Activated naive CD8-positive, alpha-beta T cell (primary cell): ENCODE data around the gene PREX1.

Experiments used
- H3K27ac Mint-ChIP-seq: one replicate; pipeline ENCODE4 v1.8.0; 2021; ENCODE audit warnings: mixed read lengths
- H3K27me3 Mint-ChIP-seq: one replicate; pipeline ENCODE4 v1.8.0; 2021; ENCODE audit warnings: mixed read lengths
- H3K36me3 Mint-ChIP-seq: one replicate; pipeline ENCODE4 v1.8.0; 2021; ENCODE audit warnings: mixed read lengths
- H3K4me1 Mint-ChIP-seq: one replicate; pipeline ENCODE4 v1.8.0; 2021; ENCODE audit warnings: low read depth, mixed read lengths
- H3K4me3 Mint-ChIP-seq: one replicate; pipeline ENCODE4 v1.8.0; 2021; ENCODE audit warnings: mild to moderate bottlenecking, mixed read lengths
- H3K9me3 Mint-ChIP-seq: one replicate; pipeline ENCODE4 v1.8.0; 2021; ENCODE audit warnings: low read depth, mixed read lengths

Gene PREX1

GRCh38 chr20:48742912-48743680 is 84.7 kb downstream of the PREX1 start:
- H3K27ac Mint-ChIP-seq = no peak overlapping the region
- H3K4me1 Mint-ChIP-seq = peaks cover 36% of the 10 kb centered on the region
- H3K36me3 Mint-ChIP-seq = peaks cover 5% of the 10 kb centered on the region
- no peak overlapping the region for H3K4me3 Mint-ChIP-seq
- no peaks in the 10 kb centered on the region for H3K27me3 Mint-ChIP-seq
- H3K9me3 Mint-ChIP-seq = no peaks in the 10 kb centered on the region

DNA sequence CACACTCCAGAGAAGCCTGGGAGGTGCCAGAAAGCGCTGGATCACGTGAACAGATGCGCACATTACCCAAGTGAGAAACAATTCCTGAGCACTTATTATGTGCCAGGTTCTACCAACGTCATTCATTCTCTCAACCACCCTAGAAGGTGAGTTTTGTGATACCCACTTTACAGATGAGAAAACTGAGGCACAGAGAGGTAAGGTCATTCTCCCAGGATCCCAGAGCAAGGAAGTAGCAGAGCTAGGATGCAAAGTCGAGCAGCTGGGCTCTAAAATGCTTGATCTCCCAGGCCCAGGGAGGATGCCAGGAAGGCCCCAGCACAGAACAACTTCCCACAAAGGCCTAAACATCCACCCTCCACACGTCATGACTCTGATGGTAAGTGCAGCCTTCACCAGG is 85.6 kb downstream of the PREX1 start:
- Mint-ChIP-seq H3K36me3 (peaks cover 7% of the 10 kb centered on the region), H3K27ac (peak overlapping the region; percentile 10), H3K9me3 (no peaks in the 10 kb centered on the region), H3K27me3 (no peaks in the 10 kb centered on the region), H3K4me1 (peaks cover 40% of the 10 kb centered on the region), H3K4me3 (no peak overlapping the region)

GRCh38 chr20:48741669-48742068 is 86.1 kb downstream of the PREX1 start:
- no peaks in the 10 kb centered on the region for H3K27me3 Mint-ChIP-seq
- H3K36me3 Mint-ChIP-seq = peaks cover 7% of the 10 kb centered on the region
- H3K9me3 Mint-ChIP-seq = no peaks in the 10 kb centered on the region
- H3K4me3 Mint-ChIP-seq = no peak overlapping the region
- H3K4me1 Mint-ChIP-seq = peaks cover 46% of the 10 kb centered on the region
- peak overlapping the region; percentile 8 for H3K27ac Mint-ChIP-seq

- Mint-ChIP-seq H3K36me3 (peaks cover 11% of the 10 kb centered on the region), H3K4me3 (no peak overlapping the region), H3K27me3 (no peaks in the 10 kb centered on the region)
These were observed 87.1 kb downstream of the PREX1 start for GRCh38 chr20:48740712-48741111.

GRCh38 chr20:48740292-48740649 is 87.5 kb downstream of the PREX1 start:
- H3K36me3 Mint-ChIP-seq = peaks cover 11% of the 10 kb centered on the region
- H3K4me1 Mint-ChIP-seq = peaks cover 54% of the 10 kb centered on the region
- H3K27ac Mint-ChIP-seq = peak overlapping the region; percentile 92
- H3K9me3 Mint-ChIP-seq = no peaks in the 10 kb centered on the region
- no peaks in the 10 kb centered on the region for H3K27me3 Mint-ChIP-seq
- H3K4me3 Mint-ChIP-seq = no peak overlapping the region

More at GRCh38 chr20:48740712-48741111, 87.1 kb downstream of the PREX1 start:
- H3K27ac Mint-ChIP-seq = no peak overlapping the region
- H3K9me3 Mint-ChIP-seq = no peaks in the 10 kb centered on the region
- H3K4me1 Mint-ChIP-seq = peaks cover 53% of the 10 kb centered on the region

- Mint-ChIP-seq H3K4me1 (peaks cover 59% of the 10 kb centered on the region), H3K4me3 (peak overlapping the region; percentile 61), H3K9me3 (no peaks in the 10 kb centered on the region), H3K36me3 (peaks cover 11% of the 10 kb centered on the region), H3K27ac (peak overlapping the region; percentile 92), H3K27me3 (no peaks in the 10 kb centered on the region)
These were observed 88.2 kb downstream of the PREX1 start for GRCh38 chr20:48739395-48740291.

- no peaks in the 10 kb centered on the region for H3K27me3 Mint-ChIP-seq
- H3K9me3 Mint-ChIP-seq = no peaks in the 10 kb centered on the region
- H3K4me1 Mint-ChIP-seq = peaks cover 59% of the 10 kb centered on the region
- peaks cover 11% of the 10 kb centered on the region for H3K36me3 Mint-ChIP-seq
- peak overlapping the region; percentile 92 for H3K27ac Mint-ChIP-seq
- peak overlapping the region; percentile 61 for H3K4me3 Mint-ChIP-seq
These were observed 89.1 kb downstream of the PREX1 start for GRCh38 chr20:48738399-48739304.

- peaks cover 61% of the 10 kb centered on the region for H3K4me1 Mint-ChIP-seq
- no peaks in the 10 kb centered on the region for H3K9me3 Mint-ChIP-seq
- peak overlapping the region; percentile 92 for H3K27ac Mint-ChIP-seq
- no peaks in the 10 kb centered on the region for H3K27me3 Mint-ChIP-seq
- peak overlapping the region; percentile 47 for H3K4me3 Mint-ChIP-seq
- H3K36me3 Mint-ChIP-seq = peaks cover 14% of the 10 kb centered on the region
These were observed 89.8 kb downstream of the PREX1 start for GRCh38 chr20:48738094-48738398.

DNA sequence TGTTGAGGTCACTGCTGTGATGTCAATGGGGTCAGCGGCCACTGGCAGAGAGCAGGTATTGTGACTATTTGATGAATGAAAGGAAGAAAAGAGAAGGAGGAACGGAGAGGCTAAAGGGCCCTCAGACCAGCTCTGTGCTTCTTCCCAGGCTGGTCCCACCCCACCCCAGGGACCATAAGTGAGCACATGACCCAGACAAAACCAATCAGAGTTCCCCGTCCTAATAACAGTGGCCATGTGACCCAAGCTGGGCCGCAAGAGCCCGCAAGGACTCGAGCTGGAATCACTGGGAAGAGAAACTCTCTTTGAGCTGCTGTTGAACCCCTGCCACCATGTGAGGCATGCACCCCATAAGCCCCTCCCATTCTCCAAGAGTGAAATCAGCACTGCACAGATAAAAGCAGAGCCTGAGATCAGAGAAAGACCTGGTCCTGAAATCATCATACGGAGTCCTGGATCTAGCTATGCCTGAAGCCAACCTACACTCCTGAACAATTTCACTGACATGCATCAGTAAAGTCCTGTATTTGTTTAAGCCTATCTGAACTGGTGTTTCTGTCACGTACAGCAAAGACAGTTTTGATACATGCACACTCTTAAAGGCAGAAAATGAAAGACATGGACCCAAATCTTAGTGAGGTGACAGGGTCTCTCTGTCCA is 90.2 kb downstream of the PREX1 start:
- no peaks in the 10 kb centered on the region for H3K9me3 Mint-ChIP-seq
- peaks cover 14% of the 10 kb centered on the region for H3K36me3 Mint-ChIP-seq
- H3K4me3 Mint-ChIP-seq = peak overlapping the region; percentile 47
- no peaks in the 10 kb centered on the region for H3K27me3 Mint-ChIP-seq
- peak overlapping the region; percentile 92 for H3K27ac Mint-ChIP-seq
- H3K4me1 Mint-ChIP-seq = peaks cover 61% of the 10 kb centered on the region

GRCh38 chr20:48736636-48737035 is 91.2 kb downstream of the PREX1 start:
- H3K4me1 Mint-ChIP-seq = peaks cover 58% of the 10 kb centered on the region
- no peaks in the 10 kb centered on the region for H3K9me3 Mint-ChIP-seq
- no peaks in the 10 kb centered on the region for H3K27me3 Mint-ChIP-seq
- H3K27ac Mint-ChIP-seq = peak overlapping the region; percentile 84
- peaks cover 17% of the 10 kb centered on the region for H3K36me3 Mint-ChIP-seq
- H3K4me3 Mint-ChIP-seq = no peak overlapping the region

- Mint-ChIP-seq H3K4me1 (peaks cover 59% of the 10 kb centered on the region), H3K4me3 (peak overlapping the region; percentile 20), H3K27ac (peak overlapping the region; percentile 84), H3K27me3 (no peaks in the 10 kb centered on the region), H3K9me3 (no peaks in the 10 kb centered on the region), H3K36me3 (peaks cover 18% of the 10 kb centered on the region)
These were observed 91.6 kb downstream of the PREX1 start for GRCh38 chr20:48736231-48736630.

DNA sequence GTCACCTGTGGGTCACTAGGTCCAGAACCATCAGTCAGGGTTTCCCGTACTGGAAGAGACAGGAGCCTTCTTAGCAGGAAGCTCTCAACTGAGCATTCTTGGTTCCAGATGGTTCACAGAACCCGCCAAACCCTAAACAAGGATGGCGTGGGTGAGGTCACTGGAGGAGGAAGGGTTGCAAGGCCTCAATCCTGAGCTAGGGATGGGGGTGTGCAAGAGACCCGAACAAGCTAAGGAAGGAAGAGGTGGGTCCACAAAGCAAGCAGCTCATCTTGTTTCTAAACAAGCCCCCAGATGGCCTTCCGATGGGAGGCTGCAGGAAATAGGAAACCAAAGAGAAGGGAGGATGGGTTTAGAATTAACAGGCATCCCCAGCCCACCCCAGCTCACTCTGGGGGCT is 92.7 kb downstream of the PREX1 start:
- Mint-ChIP-seq H3K4me1 (peaks cover 63% of the 10 kb centered on the region), H3K9me3 (no peaks in the 10 kb centered on the region), H3K36me3 (peaks cover 21% of the 10 kb centered on the region), H3K4me3 (no peak overlapping the region), H3K27me3 (no peaks in the 10 kb centered on the region), H3K27ac (peak overlapping the region; percentile 46)

GRCh38 chr20:48734104-48734749 is 93.6 kb downstream of the PREX1 start:
- Mint-ChIP-seq H3K27ac (no peak overlapping the region), H3K4me1 (peaks cover 63% of the 10 kb centered on the region), H3K27me3 (no peaks in the 10 kb centered on the region), H3K4me3 (no peak overlapping the region), H3K9me3 (no peaks in the 10 kb centered on the region), H3K36me3 (peaks cover 21% of the 10 kb centered on the region)

DNA sequence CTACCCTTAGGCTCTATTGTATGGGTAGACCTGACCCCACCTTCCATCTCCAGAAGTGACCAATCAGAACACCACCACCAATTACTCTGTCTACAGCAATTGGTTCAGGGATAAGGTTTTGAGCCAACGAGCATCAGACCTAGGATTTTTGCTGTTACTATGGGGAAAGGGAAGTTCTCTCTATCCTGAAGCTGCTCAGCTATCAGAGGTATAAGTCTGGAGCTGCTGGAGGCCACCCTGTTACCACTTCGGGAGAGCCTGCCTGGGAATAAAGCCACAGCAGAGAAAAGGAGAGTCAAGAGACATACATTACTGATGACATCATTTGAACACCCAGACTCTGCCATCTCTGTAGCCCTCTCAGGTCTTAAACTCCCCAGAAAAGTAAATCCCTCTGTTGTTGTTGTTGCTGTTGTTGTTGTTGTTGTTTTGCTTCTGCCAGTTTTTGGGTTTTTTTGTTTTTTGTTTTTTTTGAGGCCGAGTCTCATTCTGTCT is 94.5 kb downstream of the PREX1 start:
- H3K36me3 Mint-ChIP-seq = peaks cover 21% of the 10 kb centered on the region
- no peaks in the 10 kb centered on the region for H3K9me3 Mint-ChIP-seq
- no peaks in the 10 kb centered on the region for H3K27me3 Mint-ChIP-seq
- no peak overlapping the region for H3K27ac Mint-ChIP-seq
- peaks cover 54% of the 10 kb centered on the region for H3K4me1 Mint-ChIP-seq
- no peak overlapping the region for H3K4me3 Mint-ChIP-seq
